HFFc6 (cell line): ENCODE results near the gene FGD6. TPM values are rescaled to one million over a fixed set of nuclear protein-coding genes. Genes with fewer than 3 reads are reported as not detected.

Experiments
- DNase-seq: peaks from one replicate; pipeline ENCODE4 v3.0.0-alpha.2; 2018
- H3K27ac Mint-ChIP-seq: 2 replicates; pipeline ENCODE4 v1.8.0; 2020; ENCODE audit warnings: mild to moderate bottlenecking, mixed read lengths
- H3K27me3 Mint-ChIP-seq: 2 replicates; pipeline ENCODE4 v1.8.0; 2021; ENCODE audit warnings: mild to moderate bottlenecking, moderate library complexity, mixed read lengths; ENCODE audit not compliant: insufficient read depth
- H3K36me3 Mint-ChIP-seq: 2 replicates; pipeline ENCODE4 v1.8.0; 2021; ENCODE audit warnings: low read depth, mixed read lengths
- H3K4me1 Mint-ChIP-seq: 2 replicates; pipeline ENCODE4 v1.8.0; 2020; ENCODE audit warnings: low read depth, mixed read lengths
- H3K4me3 Mint-ChIP-seq: 2 replicates; pipeline ENCODE4 v1.8.0; 2020; ENCODE audit warnings: mild to moderate bottlenecking, moderate library complexity, mixed read lengths
- H3K9me3 Mint-ChIP-seq: 2 replicates; pipeline ENCODE4 v1.8.0; 2020; ENCODE audit warnings: mild to moderate bottlenecking, mixed read lengths
- total RNA-seq, 6 experiments: library from RNA; stranded (reverse); fragmentation: NEBNext Ultra II Directional; extraction: Animal tissue kit (Norgen Biotek cat#: 25700); gene quantifications; 2 replicates in 1 of 6; 3 replicates in 5 of 6; pipeline ENCODE4 v1.2.3, GENCODE V29; 2021
- TF ChIP-seq, protein P1 (sequence below): fragments of 200-600 bp; sonication (generic); IDR thresholded peaks from 2 replicates; pipeline ENCODE4 v1.5.0; 2021; ENCODE audit warnings: antibody characterized with exemption, mild to moderate bottlenecking

Gene FGD6
- total RNA-seq, 6 experiments from 2014 or later, result 5.5 to 6.6 (median 6.0) TPM

DNA sequence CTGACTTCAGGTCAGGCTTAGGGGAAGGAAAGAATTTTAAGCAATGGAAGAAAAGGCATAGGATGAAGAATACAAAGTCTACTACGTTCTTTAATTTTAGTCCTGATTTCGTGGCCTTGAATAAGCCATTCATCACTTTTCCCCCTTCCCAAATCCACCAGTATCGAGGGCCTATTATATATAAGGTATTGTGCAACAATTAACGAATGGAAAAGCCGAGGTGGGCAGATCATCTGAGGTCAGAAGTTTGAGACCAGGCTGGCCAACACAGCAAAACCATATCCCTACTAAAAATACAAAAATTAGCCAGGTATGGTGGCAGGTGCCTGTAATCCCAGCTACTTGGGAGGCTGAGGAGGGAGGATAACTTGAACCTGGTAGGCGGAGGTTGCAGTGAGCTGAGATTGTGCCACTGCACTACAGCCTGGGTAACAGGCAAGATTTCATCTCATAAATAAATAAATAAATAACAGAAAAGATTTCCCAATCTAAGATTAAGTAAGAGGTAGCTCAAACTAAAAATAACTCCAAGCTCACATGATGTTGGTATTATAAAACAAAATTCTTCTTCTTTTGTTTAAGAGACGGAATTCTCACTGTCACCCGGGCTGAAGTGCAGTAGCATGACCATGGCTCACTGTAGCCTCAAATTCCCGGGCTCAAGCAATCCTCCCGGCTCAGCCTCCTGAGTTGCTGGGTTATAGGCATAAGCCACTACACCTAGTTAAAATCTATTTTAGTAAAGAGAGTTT lies 85.5 kb downstream of the FGD6 start:
- TF ChIP-seq, protein P1, sequence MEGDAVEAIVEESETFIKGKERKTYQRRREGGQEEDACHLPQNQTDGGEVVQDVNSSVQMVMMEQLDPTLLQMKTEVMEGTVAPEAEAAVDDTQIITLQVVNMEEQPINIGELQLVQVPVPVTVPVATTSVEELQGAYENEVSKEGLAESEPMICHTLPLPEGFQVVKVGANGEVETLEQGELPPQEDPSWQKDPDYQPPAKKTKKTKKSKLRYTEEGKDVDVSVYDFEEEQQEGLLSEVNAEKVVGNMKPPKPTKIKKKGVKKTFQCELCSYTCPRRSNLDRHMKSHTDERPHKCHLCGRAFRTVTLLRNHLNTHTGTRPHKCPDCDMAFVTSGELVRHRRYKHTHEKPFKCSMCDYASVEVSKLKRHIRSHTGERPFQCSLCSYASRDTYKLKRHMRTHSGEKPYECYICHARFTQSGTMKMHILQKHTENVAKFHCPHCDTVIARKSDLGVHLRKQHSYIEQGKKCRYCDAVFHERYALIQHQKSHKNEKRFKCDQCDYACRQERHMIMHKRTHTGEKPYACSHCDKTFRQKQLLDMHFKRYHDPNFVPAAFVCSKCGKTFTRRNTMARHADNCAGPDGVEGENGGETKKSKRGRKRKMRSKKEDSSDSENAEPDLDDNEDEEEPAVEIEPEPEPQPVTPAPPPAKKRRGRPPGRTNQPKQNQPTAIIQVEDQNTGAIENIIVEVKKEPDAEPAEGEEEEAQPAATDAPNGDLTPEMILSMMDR, result no peak
- Mint-ChIP-seq H3K9me3 (no peaks in the 10 kb centered on the region), H3K27me3 (no peaks in the 10 kb centered on the region), H3K36me3 (no peaks in the 10 kb centered on the region), H3K27ac (no peak overlapping the region), H3K4me1 (no peaks in the 10 kb centered on the region), H3K4me3 (no peak overlapping the region)
- no peak for DNase-seq

DNA sequence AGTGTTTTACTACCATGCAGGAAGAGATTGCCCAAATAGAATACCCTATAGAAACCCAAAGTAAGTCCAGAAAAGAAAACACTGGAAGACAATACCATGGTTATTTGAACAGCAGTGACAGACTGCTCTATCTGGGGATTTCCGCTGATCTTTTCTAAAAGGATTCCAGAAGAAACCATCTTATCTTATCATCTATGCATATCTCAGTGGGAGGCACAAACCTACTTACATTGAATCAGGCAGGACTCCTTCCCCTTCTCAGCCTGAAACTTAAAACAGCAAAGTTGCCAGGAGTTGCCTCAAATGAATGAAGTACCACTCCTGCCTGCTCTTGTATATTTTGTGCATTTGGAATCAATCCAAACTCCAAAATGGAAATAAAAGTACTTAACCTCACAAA lies 87.2 kb downstream of the FGD6 start:
- H3K4me3 Mint-ChIP-seq, result no peak overlapping the region
- peaks cover 5% of the 10 kb centered on the region; the same call in 1 of the 2 replicates for H3K36me3 Mint-ChIP-seq
- H3K4me1 Mint-ChIP-seq, result no peaks in the 10 kb centered on the region
- TF ChIP-seq, protein P1, result no peak
- DNase-seq, result no peak
- H3K9me3 Mint-ChIP-seq, result no peaks in the 10 kb centered on the region
- peaks cover 2% of the 10 kb centered on the region; the same call in 1 of the 2 replicates for H3K27me3 Mint-ChIP-seq
- no peak overlapping the region for H3K27ac Mint-ChIP-seq

DNA sequence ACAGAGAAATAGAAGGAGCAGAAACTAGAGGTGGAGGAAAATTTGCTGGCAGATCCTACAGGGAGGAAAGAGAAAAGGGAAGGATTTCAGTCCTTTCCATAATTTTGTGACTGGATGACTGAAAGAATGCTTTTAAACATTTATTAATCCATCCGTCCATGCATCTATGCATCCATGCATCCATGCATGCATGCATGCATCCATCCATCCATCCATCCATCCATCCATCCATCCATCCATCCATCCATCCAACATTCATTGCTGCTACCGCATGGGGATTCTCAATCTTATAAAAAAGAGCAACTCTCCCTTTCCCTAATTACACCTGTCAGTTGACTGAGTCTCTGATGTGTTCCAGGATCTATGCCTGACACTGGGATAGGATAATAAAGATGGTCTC lies 88.2 kb downstream of the FGD6 start:
- Mint-ChIP-seq H3K9me3 (no peaks in the 10 kb centered on the region), H3K4me3 (no peak overlapping the region), H3K36me3 (peaks cover 5% of the 10 kb centered on the region; the same call in 1 of the 2 replicates), H3K27ac (no peak overlapping the region), H3K27me3 (peaks cover 2% of the 10 kb centered on the region; the same call in 1 of the 2 replicates), H3K4me1 (no peaks in the 10 kb centered on the region)
- no peak for DNase-seq
- TF ChIP-seq, protein P1, result no peak

DNA sequence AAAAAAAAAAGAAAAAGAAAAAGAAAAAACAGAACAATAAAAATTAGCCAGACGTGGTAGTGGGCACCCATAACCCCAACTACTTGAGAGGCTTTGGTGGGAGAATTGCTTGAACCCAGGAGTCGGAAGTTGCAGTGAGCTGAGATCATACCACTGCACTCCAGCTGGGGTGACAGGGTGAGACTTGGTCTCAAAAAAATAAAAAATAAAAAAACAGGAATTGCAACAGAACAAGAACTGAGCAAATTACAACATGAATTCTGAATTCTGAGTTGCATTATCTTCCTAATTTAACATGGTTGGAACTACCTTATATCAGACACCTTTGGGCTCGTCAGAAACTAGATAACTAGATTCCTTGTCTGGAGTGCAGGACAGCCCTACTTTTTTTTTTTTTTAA lies 90.5 kb downstream of the FGD6 start:
- Mint-ChIP-seq H3K27ac (no peak overlapping the region), H3K4me3 (no peak overlapping the region), H3K9me3 (no peaks in the 10 kb centered on the region), H3K36me3 (peaks cover 5% of the 10 kb centered on the region; the same call in 1 of the 2 replicates), H3K27me3 (peaks cover 2% of the 10 kb centered on the region; the same call in 1 of the 2 replicates), H3K4me1 (no peaks in the 10 kb centered on the region)
- DNase-seq, result no peak
- TF ChIP-seq, protein P1, result no peak

DNA sequence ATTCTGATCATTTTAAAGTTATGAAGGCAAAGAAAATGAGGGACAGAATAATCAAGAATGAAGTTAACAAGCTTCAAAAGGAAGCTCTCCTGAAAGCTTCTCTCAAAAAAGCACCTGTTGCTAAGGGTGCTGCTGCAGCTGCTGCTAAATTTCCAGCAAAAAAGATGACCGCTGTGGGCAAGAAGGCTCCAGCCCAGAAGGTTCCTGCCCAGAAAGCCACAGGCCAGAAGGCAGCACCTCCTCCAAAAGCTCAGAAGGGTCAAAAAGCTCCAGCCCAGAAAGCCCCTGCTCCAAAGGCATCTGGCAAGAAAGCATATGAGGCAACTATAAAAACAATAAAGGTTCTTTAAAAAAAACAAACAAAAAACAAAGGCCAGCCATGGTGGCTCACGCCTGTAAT lies 91.2 kb downstream of the FGD6 start:
- Mint-ChIP-seq H3K4me3 (no peak overlapping the region), H3K9me3 (no peaks in the 10 kb centered on the region), H3K4me1 (no peaks in the 10 kb centered on the region), H3K36me3 (peaks cover 5% of the 10 kb centered on the region; the same call in 1 of the 2 replicates), H3K27me3 (peaks cover 2% of the 10 kb centered on the region; the same call in 1 of the 2 replicates), H3K27ac (no peak overlapping the region)
- DNase-seq, result no peak
- TF ChIP-seq, protein P1, result no peak
